WTC11 (cell line): ENCODE data around the gene C3. TPM values are rescaled to one million over a fixed set of nuclear protein-coding genes. Genes with fewer than 3 reads are reported as not detected.

Experiments used
- ATAC-seq: fragments of 200-7000 bp; cut with Tn5 transposase; 2 replicates; pipeline ENCODE4 v1.10.0; 2021; ENCODE audit warnings: mild to moderate bottlenecking, moderate library complexity
- CTCF ChIA-PET: fragments of 300-600 bp; sonication (Branson Sonifier 250); formaldehyde crosslinking; loops from one replicate; lab custom pipeline; 2021; ENCODE audit warnings: antibody characterized with exemption; lab: Charles Lee
- POLR2A ChIA-PET: fragments of 350-600 bp; sonication (Branson Sonifier 250); formaldehyde crosslinking; loops from one replicate; lab custom pipeline; 2021; ENCODE audit warnings: antibody characterized with exemption; lab: Charles Lee
- DNase-seq: peaks from one replicate; pipeline ENCODE4 v3.0.0; 2021; ENCODE audit warnings: low spot score
- H3K27ac Mint-ChIP-seq: 2 replicates; pipeline ENCODE4 v1.8.0; 2021; ENCODE audit warnings: mixed read lengths
- H3K27me3 Mint-ChIP-seq: 2 replicates; pipeline ENCODE4 v1.8.0; 2021; ENCODE audit warnings: low read depth, mild to moderate bottlenecking, moderate library complexity, mixed read lengths
- H3K36me3 Mint-ChIP-seq: 2 replicates; pipeline ENCODE4 v1.8.0; 2021; ENCODE audit warnings: mixed read lengths
- H3K4me1 Mint-ChIP-seq: 2 replicates; pipeline ENCODE4 v1.8.0; 2022; ENCODE audit warnings: mixed read lengths
- H3K4me3 Mint-ChIP-seq: 2 replicates; pipeline ENCODE4 v1.8.0; 2021; ENCODE audit warnings: mild to moderate bottlenecking, moderate library complexity, mixed read lengths
- H3K9me3 Mint-ChIP-seq: 2 replicates; pipeline ENCODE4 v1.8.0; 2021; ENCODE audit warnings: mixed read lengths
- ARID4B ChIP-seq: sonication (generic); formaldehyde crosslinking; IDR thresholded peaks from 2 replicates; pipeline ENCODE4 v1.8.0; 2023; ENCODE audit warnings: missing genetic modification reagents, mild to moderate bottlenecking, borderline replicate concordance
- EMX1 ChIP-seq: fragments of 250-450 bp; sonication (Bioruptor Pico); IDR thresholded peaks from 2 replicates; pipeline ENCODE4 v1.8.0; 2021; ENCODE audit warnings: mild to moderate bottlenecking
- FOXK1 ChIP-seq: sonication (generic); formaldehyde crosslinking; IDR thresholded peaks from 2 replicates; pipeline ENCODE4 v1.8.0; 2022; ENCODE audit warnings: mild to moderate bottlenecking, moderate library complexity, missing genetic modification reagents
- IRF2 ChIP-seq: sonication (generic); formaldehyde crosslinking; IDR thresholded peaks from 2 replicates; pipeline ENCODE4 v1.8.0; 2022; ENCODE audit warnings: low read depth, missing genetic modification reagents, borderline replicate concordance
- MAX ChIP-seq: sonication (generic); formaldehyde crosslinking; IDR thresholded peaks from 2 replicates; pipeline ENCODE4 v1.8.0; 2022; ENCODE audit warnings: mild to moderate bottlenecking, missing genetic modification reagents
- MLX ChIP-seq: sonication (generic); formaldehyde crosslinking; IDR thresholded peaks from 2 replicates; pipeline ENCODE4 v1.8.1; 2023; ENCODE audit warnings: mild to moderate bottlenecking, missing genetic modification reagents, moderate library complexity
- MXD4 ChIP-seq: fragments of 250-450 bp; sonication (Bioruptor Pico); IDR thresholded peaks from 2 replicates; pipeline ENCODE4 v1.8.0; 2021; ENCODE audit warnings: mild to moderate bottlenecking, moderate library complexity, borderline replicate concordance
- MYBL2 ChIP-seq: sonication (generic); formaldehyde crosslinking; IDR thresholded peaks from 2 replicates; pipeline ENCODE4 v1.8.1; 2023; ENCODE audit warnings: mild to moderate bottlenecking, moderate library complexity, missing genetic modification reagents
- SP1 ChIP-seq: sonication (generic); formaldehyde crosslinking; conservative IDR thresholded peaks from 2 replicates; pipeline ENCODE4 v1.8.1; 2022; ENCODE audit warnings: missing genetic modification reagents
- TEAD1 ChIP-seq: sonication (generic); formaldehyde crosslinking; IDR thresholded peaks from 2 replicates; pipeline ENCODE4 v1.8.0; 2022; ENCODE audit warnings: mild to moderate bottlenecking, missing genetic modification reagents
- ZNF232 ChIP-seq: sonication (generic); formaldehyde crosslinking; IDR thresholded peaks from 2 replicates; pipeline ENCODE4 v1.8.0; 2022; ENCODE audit warnings: mild to moderate bottlenecking, missing genetic modification reagents
- total RNA-seq: library from RNA; stranded (reverse); gene quantifications from 3 replicates; pipeline ENCODE4 v1.2.3, GENCODE V29; 2021

The C3 gene
- total RNA-seq, 1 experiment from 2014 or later, result 7.0 TPM

- POLR2A ChIA-PET, result interaction anchor here (1.0 to 4.5 kb wide), 4 partner anchors 14 to 395 kb away, joined by 3 to 40 read pairs (median 12); partner anchors contain the start of genes ALKBH7 and GPR108
- H3K4me3 Mint-ChIP-seq, result peak within 1 kb of the TSS; percentile 89
- peaks cover under 1% of the 10 kb centered on the region; the same call in 1 of the 2 replicates for H3K36me3 Mint-ChIP-seq
- no peaks in the 10 kb centered on the region for H3K9me3 Mint-ChIP-seq
- H3K4me1 Mint-ChIP-seq, result peaks cover 20% of the 10 kb centered on the region
- DNase-seq, result peak; percentile 97
- no peaks in the 10 kb centered on the region; the same call in 1 of the 2 replicates for H3K27me3 Mint-ChIP-seq
- peak within 1 kb of the TSS; percentile 100 for H3K27ac Mint-ChIP-seq
- peak; percentile 83 for ATAC-seq
- TF ChIP-seq MXD4 (CRISPR knock-in tag) (no peak), SP1 (CRISPR knock-in tag) (peak; percentile 77), ZNF232 (CRISPR knock-in tag) (0 out of 2 replicates have a peak, but pooled peaks have one; percentile 13), TEAD1 (CRISPR knock-in tag) (no peak), MAX (CRISPR knock-in tag) (peak; percentile 44; the same call in 1 of the 2 replicates), ARID4B (CRISPR knock-in tag) (peak; percentile 56; the same call in 1 of the 2 replicates)
- CTCF ChIA-PET, result interaction anchor here (1.0 to 4.0 kb wide), 8 partner anchors 13 to 332 kb away, joined by 3 to 36 read pairs (median 10); partner anchors contain the start of gene GPR108
These were observed 47.1 kb upstream of the C3 start, which contains the start of gene SH2D3A for GRCh38 chr19:6767357-6768235. SH2D3A (minus strand) TSS chr19:6767435; CDS start chr19:6763748, 3,687 bp downstream.

GRCh38 chr19:6767081-6767356, 46.6 kb upstream of the C3 start:
- Mint-ChIP-seq H3K9me3 (no peaks in the 10 kb centered on the region), H3K27me3 (no peaks in the 10 kb centered on the region; the same call in 1 of the 2 replicates), H3K4me1 (peaks cover 17% of the 10 kb centered on the region), H3K4me3 (peak overlapping the region; percentile 89), H3K27ac (peak overlapping the region; percentile 100), H3K36me3 (peaks cover 3% of the 10 kb centered on the region; the same call in 1 of the 2 replicates)
- ChIA-PET POLR2A (interaction anchor here (1.0 to 4.5 kb wide), 4 partner anchors 14 to 395 kb away, joined by 3 to 40 read pairs (median 12); partner anchors contain the start of genes ALKBH7 and GPR108), CTCF (interaction anchor here (1.6 to 4.0 kb wide), 3 partner anchors 13 to 29 kb away, joined by 3 to 36 read pairs (median 26); partner anchors contain the start of genes GPR108 and TRIP10)
- no peak; the same call in 1 of the 2 replicates for ATAC-seq
- DNase-seq, result no peak
- TF ChIP-seq IRF2 (no peak), MYBL2 (CRISPR knock-in tag) (0 out of 2 replicates have a peak, but pooled peaks have one; percentile 40), MLX (CRISPR knock-in tag) (no peak)

GRCh38 chr19:6766357-6767080, 46.1 kb upstream of the C3 start:
- H3K27ac Mint-ChIP-seq, result peak overlapping the region; percentile 100
- ATAC-seq (no peak), DNase-seq (no peak)
- POLR2A ChIA-PET, result interaction anchor here (1.0 to 4.5 kb wide), 5 partner anchors 13 to 394 kb away, joined by 3 to 40 read pairs (median 5); partner anchors contain the start of genes ALKBH7, GPR108 and KHSRP
- peaks cover 3% of the 10 kb centered on the region; the same call in 1 of the 2 replicates for H3K36me3 Mint-ChIP-seq
- no peaks in the 10 kb centered on the region; the same call in 1 of the 2 replicates for H3K27me3 Mint-ChIP-seq
- CTCF ChIA-PET, result interaction anchor here (0.7 to 4.0 kb wide), 5 partner anchors 13 to 98 kb away, joined by 3 to 26 read pairs (median 4); partner anchors contain the start of gene TRIP10
- TF ChIP-seq TEAD1 (CRISPR knock-in tag) (no peak), EMX1 (peak; percentile 14; the same call in 1 of the 2 replicates), FOXK1 (CRISPR knock-in tag) (0 out of 2 replicates have a peak, but pooled peaks have one; percentile 7)
- H3K9me3 Mint-ChIP-seq, result no peaks in the 10 kb centered on the region
- H3K4me1 Mint-ChIP-seq, result peaks cover 17% of the 10 kb centered on the region
- H3K4me3 Mint-ChIP-seq, result peak overlapping the region; percentile 89
